Epithelial cell of esophagus (primary cell): ENCODE results near the gene IL10RB.
A peak's percentile ranks its signal among the peaks of the same experiment; 100 is the strongest.

Source experiments
- DNase-seq: peaks from one replicate; pipeline ENCODE4 v3.0.0; 2010; ENCODE audit warnings: low read depth
- H3K4me3 ChIP-seq: 2 replicates; pipeline ENCODE4 v1.5.1; 2011; ENCODE audit warnings: mild to moderate bottlenecking, low read length, control low read depth
- CTCF ChIP-seq: IDR thresholded peaks from 2 replicates; pipeline ENCODE4 v1.5.1; 2011; ENCODE audit warnings: low read depth, mild to moderate bottlenecking, low read length, control low read depth, inconsistent platforms; ENCODE audit not compliant: insufficient read depth; ENCODE audit errors: missing control alignments

IL10RB gene

GRCh38 chr21:33278721-33279120 lies 12.6 kb downstream of the IL10RB start:
- no peak overlapping the region for H3K4me3 ChIP-seq
- DNase-seq: peak; percentile 45
- no peak for TF ChIP-seq CTCF

GRCh38 chr21:33279330-33279820 lies 13.2 kb downstream of the IL10RB start:
- TF ChIP-seq CTCF: no peak
- DNase-seq: no peak
- H3K4me3 ChIP-seq: no peak overlapping the region

GRCh38 chr21:33281096-33281652 lies 15.0 kb downstream of the IL10RB start:
- no peak for DNase-seq
- H3K4me3 ChIP-seq: no peak overlapping the region
- TF ChIP-seq CTCF: no peak

GRCh38 chr21:33283203-33283602 lies 17.0 kb downstream of the IL10RB start:
- no peak for TF ChIP-seq CTCF
- DNase-seq: no peak
- H3K4me3 ChIP-seq: no peak overlapping the region

GRCh38 chr21:33286076-33286475 lies 19.9 kb downstream of the IL10RB start:
- H3K4me3 ChIP-seq: no peak overlapping the region
- no peak for DNase-seq
- no peak for TF ChIP-seq CTCF

- peak; percentile 50 for DNase-seq
- TF ChIP-seq CTCF: no peak
- H3K4me3 ChIP-seq: no peak overlapping the region
Observed at GRCh38 chr21:33286600-33287456, 20.7 kb downstream of the IL10RB start.
